WI38 (cell line): ENCODE data around the gene CD22.

Experiments
- H3K4me3 ChIP-seq: 2 replicates; pipeline ENCODE4 v1.5.1; 2011; ENCODE audit warnings: low read depth, mild to moderate bottlenecking, control low read depth, low read length
- TF ChIP-seq, protein P1 (sequence below): IDR thresholded peaks from 2 replicates; pipeline ENCODE4 v1.5.1; 2012; ENCODE audit warnings: low read depth, mild to moderate bottlenecking, control low read depth, low read length

The CD22 gene

DNA sequence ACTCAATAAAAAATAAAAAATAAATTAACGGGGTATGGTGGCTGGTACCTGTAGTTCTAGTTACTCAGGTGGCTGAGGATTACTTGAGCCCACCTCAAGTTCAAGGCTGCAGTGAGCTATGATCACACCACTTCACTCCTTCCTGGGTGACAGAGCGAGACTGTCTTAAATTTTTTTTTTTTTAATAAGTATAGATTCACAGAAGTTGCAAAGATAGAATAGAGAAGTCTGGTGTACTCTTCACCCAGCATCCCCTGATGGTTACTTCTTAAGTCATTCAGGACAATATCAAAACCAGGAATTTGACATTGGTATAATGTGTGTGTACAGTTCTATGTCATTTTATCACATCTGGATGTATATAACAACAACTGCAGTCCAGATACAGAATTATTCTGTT lies 7.7 kb upstream of the CD22 start:
- H3K4me3 ChIP-seq = no peak overlapping the region
- TF ChIP-seq, protein P1, sequence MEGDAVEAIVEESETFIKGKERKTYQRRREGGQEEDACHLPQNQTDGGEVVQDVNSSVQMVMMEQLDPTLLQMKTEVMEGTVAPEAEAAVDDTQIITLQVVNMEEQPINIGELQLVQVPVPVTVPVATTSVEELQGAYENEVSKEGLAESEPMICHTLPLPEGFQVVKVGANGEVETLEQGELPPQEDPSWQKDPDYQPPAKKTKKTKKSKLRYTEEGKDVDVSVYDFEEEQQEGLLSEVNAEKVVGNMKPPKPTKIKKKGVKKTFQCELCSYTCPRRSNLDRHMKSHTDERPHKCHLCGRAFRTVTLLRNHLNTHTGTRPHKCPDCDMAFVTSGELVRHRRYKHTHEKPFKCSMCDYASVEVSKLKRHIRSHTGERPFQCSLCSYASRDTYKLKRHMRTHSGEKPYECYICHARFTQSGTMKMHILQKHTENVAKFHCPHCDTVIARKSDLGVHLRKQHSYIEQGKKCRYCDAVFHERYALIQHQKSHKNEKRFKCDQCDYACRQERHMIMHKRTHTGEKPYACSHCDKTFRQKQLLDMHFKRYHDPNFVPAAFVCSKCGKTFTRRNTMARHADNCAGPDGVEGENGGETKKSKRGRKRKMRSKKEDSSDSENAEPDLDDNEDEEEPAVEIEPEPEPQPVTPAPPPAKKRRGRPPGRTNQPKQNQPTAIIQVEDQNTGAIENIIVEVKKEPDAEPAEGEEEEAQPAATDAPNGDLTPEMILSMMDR = no peak

DNA sequence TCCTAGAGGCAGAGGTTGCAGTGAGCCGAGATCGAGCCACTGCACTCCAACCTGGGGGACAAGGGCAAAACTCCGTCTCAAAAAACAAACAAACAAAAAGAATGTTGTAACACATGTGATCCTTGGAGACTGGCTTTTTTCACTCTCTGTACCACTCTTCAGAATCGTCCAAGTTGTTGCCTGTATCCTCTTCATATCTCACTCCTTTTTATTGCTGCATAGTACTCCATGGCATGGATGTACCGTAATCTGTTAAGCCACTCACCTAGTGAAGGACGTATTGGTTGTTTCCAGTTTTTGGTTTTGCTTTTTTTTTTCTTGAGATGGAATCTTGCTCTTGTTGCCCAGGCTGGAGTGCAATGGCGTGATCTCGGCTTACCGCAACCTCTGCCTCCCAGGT lies 7.0 kb upstream of the CD22 start:
- no peak overlapping the region for H3K4me3 ChIP-seq
- TF ChIP-seq, protein P1 = no peak

DNA sequence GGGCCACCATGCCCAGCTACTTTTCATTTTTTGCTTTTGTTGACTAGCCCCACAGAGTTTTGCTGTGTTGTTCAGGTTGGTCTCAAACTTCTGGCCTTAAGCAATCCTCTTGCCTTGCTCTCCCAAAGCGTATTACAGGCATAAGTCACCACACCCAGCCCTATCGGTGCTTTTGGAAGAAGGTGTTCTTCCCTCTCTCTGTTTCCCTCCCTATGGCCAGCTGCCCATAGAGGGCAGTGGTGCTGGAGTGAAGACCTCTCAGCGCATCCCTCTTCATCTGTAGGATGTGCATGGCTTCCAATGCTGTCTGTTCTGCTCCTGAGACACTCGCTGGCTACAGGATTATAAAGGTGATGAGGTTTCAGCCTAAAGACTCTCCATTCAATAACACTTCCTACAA lies 1.3 kb upstream of the CD22 start:
- TF ChIP-seq, protein P1 = peak; percentile 26
- H3K4me3 ChIP-seq = no peak overlapping the region

DNA sequence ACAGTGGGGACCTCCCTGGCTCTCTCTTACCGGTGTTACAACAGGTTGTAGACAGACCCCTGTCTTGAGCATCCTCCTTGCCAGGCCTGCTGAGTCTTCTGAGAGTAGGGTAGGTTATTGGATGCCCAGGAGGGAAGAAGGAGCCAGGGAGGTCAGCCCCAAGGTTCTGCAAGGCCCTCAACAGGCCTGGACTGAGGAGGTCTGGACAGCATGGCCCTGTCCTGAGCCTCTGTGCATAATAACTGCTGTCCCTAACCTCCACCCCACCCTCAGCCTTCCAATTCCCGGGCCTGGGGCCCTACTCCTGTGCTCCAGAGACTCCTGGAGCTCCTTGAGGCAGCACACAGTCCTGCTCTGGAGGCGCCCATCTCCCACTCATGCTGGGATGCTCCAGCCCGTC lies 336 bp downstream of the CD22 start:
- TF ChIP-seq, protein P1 = no peak
- H3K4me3 ChIP-seq = no peak overlapping the region

DNA sequence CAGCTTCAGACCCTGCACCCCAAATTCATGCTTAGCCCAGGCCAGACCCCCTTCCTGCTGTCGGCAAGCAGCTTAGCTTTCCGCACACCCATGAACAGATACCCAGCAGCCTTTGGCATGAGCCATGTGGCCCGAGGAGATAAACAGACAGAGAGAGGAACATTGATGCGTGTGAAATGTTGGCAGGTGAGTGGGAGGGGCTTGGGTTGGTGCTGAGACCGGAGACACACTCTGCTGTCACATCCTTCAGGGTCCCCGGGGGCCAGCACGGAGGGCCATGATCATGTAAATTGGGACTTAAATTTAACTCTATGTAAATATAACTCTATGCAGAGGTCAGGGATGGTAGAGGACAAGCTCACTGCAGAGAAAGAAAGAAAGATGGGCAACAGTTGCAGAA lies 1.5 kb downstream of the CD22 start:
- no peak overlapping the region for H3K4me3 ChIP-seq
- TF ChIP-seq, protein P1 = no peak

DNA sequence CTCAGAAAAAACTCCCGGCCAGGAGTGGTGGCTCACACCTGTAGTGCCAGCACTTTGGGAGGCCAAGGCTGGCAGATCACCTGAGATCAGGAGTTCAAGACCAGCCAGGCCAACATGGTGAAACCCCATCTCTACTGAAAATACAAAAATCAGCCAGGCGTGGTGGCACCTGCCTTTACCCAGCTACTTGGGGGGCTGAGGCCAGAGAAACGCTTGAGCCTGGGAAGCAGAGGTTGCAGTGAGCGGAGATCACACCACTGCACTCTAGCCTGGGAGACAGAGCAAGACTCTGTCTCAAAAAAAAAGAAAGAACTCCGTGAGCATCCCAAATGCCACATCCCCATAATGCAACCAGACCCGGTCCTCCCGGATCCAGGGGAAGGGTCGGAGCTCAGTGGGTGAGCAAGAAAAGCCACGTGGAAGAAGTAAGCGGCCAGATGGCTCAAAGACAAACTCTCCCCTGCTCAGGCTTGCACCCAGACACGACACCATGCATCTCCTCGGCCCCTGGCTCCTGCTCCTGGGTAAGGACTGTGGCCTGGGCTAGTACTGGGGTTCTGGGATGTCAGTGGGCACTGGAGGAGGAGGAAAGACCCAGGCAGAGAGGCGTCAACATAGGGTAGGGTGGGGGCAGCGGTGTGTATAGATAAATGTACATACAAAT lies 2.7 kb downstream of the CD22 start:
- no peak overlapping the region for H3K4me3 ChIP-seq
- TF ChIP-seq, protein P1 = no peak

DNA sequence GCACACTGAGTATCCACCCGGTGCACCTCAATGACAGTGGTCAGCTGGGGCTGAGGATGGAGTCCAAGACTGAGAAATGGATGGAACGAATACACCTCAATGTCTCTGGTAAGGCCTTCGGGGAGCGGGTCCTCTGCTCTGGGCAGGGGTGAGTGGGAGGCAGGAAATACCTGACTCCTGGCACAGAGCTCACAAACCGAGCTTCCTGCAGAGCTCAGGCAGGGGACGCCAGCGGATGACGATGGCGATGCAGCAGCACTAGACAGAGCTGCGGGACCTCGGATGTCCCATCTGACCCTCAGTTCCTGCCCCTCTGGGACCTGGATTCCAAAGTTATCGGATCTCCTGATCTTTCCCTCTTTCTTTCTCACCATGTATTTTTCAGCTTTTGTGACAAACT lies 3.8 kb downstream of the CD22 start:
- H3K4me3 ChIP-seq = no peak overlapping the region
- TF ChIP-seq, protein P1 = no peak
